Activated T-cell treated with anti-CD3 and anti-CD28 coated beads, Interleukin-2, amount 50 U/mL, for 24 hours (primary cell): Measurements from ENCODE around the gene MOB3B.
A peak's percentile ranks its signal among the peaks of the same experiment; 100 is the strongest.

Source experiments
- DNase-seq: peaks from one replicate; pipeline ENCODE4 v3.0.0-alpha.2; 2020
- H3K27ac Mint-ChIP-seq: 2 replicates; pipeline ENCODE4 v1.8.0; 2020; ENCODE audit warnings: mild to moderate bottlenecking, mixed read lengths
- H3K27me3 Mint-ChIP-seq: 2 replicates; pipeline ENCODE4 v1.8.0; 2020; ENCODE audit warnings: mixed read lengths
- H3K36me3 Mint-ChIP-seq: 2 replicates; pipeline ENCODE4 v1.8.0; 2020; ENCODE audit warnings: low read depth, mixed read lengths
- H3K4me1 Mint-ChIP-seq: 2 replicates; pipeline ENCODE4 v1.8.0; 2020; ENCODE audit warnings: low read depth, mixed read lengths
- H3K4me3 Mint-ChIP-seq: 2 replicates; pipeline ENCODE4 v1.8.0; 2020; ENCODE audit warnings: mild to moderate bottlenecking, moderate library complexity, mixed read lengths
- H3K9me3 Mint-ChIP-seq: 2 replicates; pipeline ENCODE4 v1.8.0; 2020; ENCODE audit warnings: mixed read lengths

The MOB3B gene

GRCh38 chr9:27333241-27334052, 196.2 kb downstream of the MOB3B start:
- Mint-ChIP-seq H3K27me3 (no peaks in the 10 kb centered on the region), H3K4me3 (no peak overlapping the region), H3K9me3 (no peaks in the 10 kb centered on the region), H3K27ac (no peak overlapping the region), H3K36me3 (no peaks in the 10 kb centered on the region), H3K4me1 (no peaks in the 10 kb centered on the region)
- DNase-seq, result peak; percentile 63

GRCh38 chr9:27331393-27331792, 198.2 kb downstream of the MOB3B start:
- H3K4me3 Mint-ChIP-seq, result no peak overlapping the region
- no peaks in the 10 kb centered on the region for H3K9me3 Mint-ChIP-seq
- no peak overlapping the region for H3K27ac Mint-ChIP-seq
- DNase-seq, result no peak
- H3K36me3 Mint-ChIP-seq, result no peaks in the 10 kb centered on the region
- H3K27me3 Mint-ChIP-seq, result peaks cover 5% of the 10 kb centered on the region
- no peaks in the 10 kb centered on the region for H3K4me1 Mint-ChIP-seq

- no peak overlapping the region for H3K4me3 Mint-ChIP-seq
- H3K27me3 Mint-ChIP-seq, result peaks cover 13% of the 10 kb centered on the region
- no peak overlapping the region for H3K27ac Mint-ChIP-seq
- no peaks in the 10 kb centered on the region for H3K36me3 Mint-ChIP-seq
- DNase-seq, result no peak
- H3K9me3 Mint-ChIP-seq, result no peaks in the 10 kb centered on the region
- H3K4me1 Mint-ChIP-seq, result no peaks in the 10 kb centered on the region
Measured at GRCh38 chr9:27329291-27329690, 200.3 kb downstream of the MOB3B start.

GRCh38 chr9:27328483-27328882, 201.1 kb downstream of the MOB3B start:
- Mint-ChIP-seq H3K4me3 (no peak overlapping the region), H3K4me1 (no peaks in the 10 kb centered on the region), H3K27me3 (peaks cover 13% of the 10 kb centered on the region), H3K36me3 (no peaks in the 10 kb centered on the region), H3K27ac (no peak overlapping the region), H3K9me3 (no peaks in the 10 kb centered on the region)
- no peak for DNase-seq

GRCh38 chr9:27311184-27311583, 218.4 kb downstream of the MOB3B start:
- Mint-ChIP-seq H3K9me3 (no peaks in the 10 kb centered on the region), H3K4me3 (no peak overlapping the region), H3K36me3 (no peaks in the 10 kb centered on the region), H3K4me1 (no peaks in the 10 kb centered on the region), H3K27ac (no peak overlapping the region), H3K27me3 (peaks cover 3% of the 10 kb centered on the region)
- no peak for DNase-seq

- no peak overlapping the region for H3K4me3 Mint-ChIP-seq
- H3K4me1 Mint-ChIP-seq, result no peaks in the 10 kb centered on the region
- H3K27me3 Mint-ChIP-seq, result peaks cover 3% of the 10 kb centered on the region
- no peaks in the 10 kb centered on the region for H3K9me3 Mint-ChIP-seq
- no peak overlapping the region for H3K27ac Mint-ChIP-seq
- H3K36me3 Mint-ChIP-seq, result no peaks in the 10 kb centered on the region
- DNase-seq, result no peak
Measured at GRCh38 chr9:27310582-27310981, 219.0 kb downstream of the MOB3B start.

- H3K27me3 Mint-ChIP-seq, result no peaks in the 10 kb centered on the region
- H3K4me3 Mint-ChIP-seq, result no peak overlapping the region
- DNase-seq, result no peak
- no peak overlapping the region for H3K27ac Mint-ChIP-seq
- H3K36me3 Mint-ChIP-seq, result no peaks in the 10 kb centered on the region
- no peaks in the 10 kb centered on the region for H3K9me3 Mint-ChIP-seq
- H3K4me1 Mint-ChIP-seq, result no peaks in the 10 kb centered on the region
Measured at GRCh38 chr9:27308691-27309390, 220.8 kb downstream of the MOB3B start.

GRCh38 chr9:27304521-27304920, 225.1 kb downstream of the MOB3B start:
- no peaks in the 10 kb centered on the region for H3K36me3 Mint-ChIP-seq
- H3K4me1 Mint-ChIP-seq, result no peaks in the 10 kb centered on the region
- no peak overlapping the region for H3K27ac Mint-ChIP-seq
- H3K9me3 Mint-ChIP-seq, result no peaks in the 10 kb centered on the region
- no peak overlapping the region for H3K4me3 Mint-ChIP-seq
- H3K27me3 Mint-ChIP-seq, result peaks cover 3% of the 10 kb centered on the region
- DNase-seq, result no peak

GRCh38 chr9:27303219-27303618, 226.4 kb downstream of the MOB3B start:
- no peak for DNase-seq
- H3K27me3 Mint-ChIP-seq, result peaks cover 3% of the 10 kb centered on the region
- no peak overlapping the region for H3K4me3 Mint-ChIP-seq
- H3K9me3 Mint-ChIP-seq, result no peaks in the 10 kb centered on the region
- H3K4me1 Mint-ChIP-seq, result no peaks in the 10 kb centered on the region
- H3K36me3 Mint-ChIP-seq, result no peaks in the 10 kb centered on the region
- H3K27ac Mint-ChIP-seq, result no peak overlapping the region

GRCh38 chr9:27297050-27297449, 232.6 kb downstream of the MOB3B start, which contains the start of gene EQTN:
Gene EQTN (minus strand): TSS chr9:27297150. CDS start chr9:27297055, 95 bp downstream.
- no peaks in the 10 kb centered on the region for H3K9me3 Mint-ChIP-seq

GRCh38 chr9:27293996-27294395, 235.6 kb downstream of the MOB3B start:
- Mint-ChIP-seq H3K36me3 (no peaks in the 10 kb centered on the region), H3K4me3 (no peak overlapping the region), H3K9me3 (no peaks in the 10 kb centered on the region), H3K27me3 (peaks cover 19% of the 10 kb centered on the region), H3K27ac (no peak overlapping the region), H3K4me1 (no peaks in the 10 kb centered on the region)
- no peak for DNase-seq

More at GRCh38 chr9:27297050-27297449, 232.6 kb downstream of the MOB3B start, which contains the start of gene EQTN:
- Mint-ChIP-seq H3K27me3 (peaks cover 8% of the 10 kb centered on the region), H3K36me3 (no peaks in the 10 kb centered on the region), H3K4me1 (no peaks in the 10 kb centered on the region), H3K27ac (no peak within 1 kb of the TSS), H3K4me3 (no peak within 1 kb of the TSS)
- DNase-seq, result no peak

GRCh38 chr9:27292659-27293405, 236.8 kb downstream of the MOB3B start:
- no peak overlapping the region for H3K4me3 Mint-ChIP-seq
- H3K27me3 Mint-ChIP-seq, result peaks cover 21% of the 10 kb centered on the region
- DNase-seq, result no peak
- H3K9me3 Mint-ChIP-seq, result no peaks in the 10 kb centered on the region
- H3K4me1 Mint-ChIP-seq, result no peaks in the 10 kb centered on the region
- H3K27ac Mint-ChIP-seq, result no peak overlapping the region
- H3K36me3 Mint-ChIP-seq, result no peaks in the 10 kb centered on the region

- no peak overlapping the region for H3K4me3 Mint-ChIP-seq
Measured at GRCh38 chr9:27291292-27291691, 238.3 kb downstream of the MOB3B start.

GRCh38 chr9:27282269-27282668, 247.3 kb downstream of the MOB3B start:
- no peaks in the 10 kb centered on the region for H3K4me1 Mint-ChIP-seq
- H3K27ac Mint-ChIP-seq, result no peak overlapping the region
- no peak for DNase-seq
- peaks cover 17% of the 10 kb centered on the region for H3K27me3 Mint-ChIP-seq
- no peaks in the 10 kb centered on the region for H3K9me3 Mint-ChIP-seq
- no peak overlapping the region for H3K4me3 Mint-ChIP-seq
- H3K36me3 Mint-ChIP-seq, result no peaks in the 10 kb centered on the region

More at GRCh38 chr9:27291292-27291691, 238.3 kb downstream of the MOB3B start:
- DNase-seq, result no peak
- H3K4me1 Mint-ChIP-seq, result no peaks in the 10 kb centered on the region
- H3K36me3 Mint-ChIP-seq, result no peaks in the 10 kb centered on the region
- no peak overlapping the region for H3K27ac Mint-ChIP-seq
- H3K27me3 Mint-ChIP-seq, result peaks cover 29% of the 10 kb centered on the region
- no peaks in the 10 kb centered on the region for H3K9me3 Mint-ChIP-seq
